ENCODE results near the gene HTR7. TPM values are rescaled to one million over a fixed set of nuclear protein-coding genes. Genes with fewer than 3 reads are reported as not detected.

HTR7 gene
- total RNA-seq, 2 donors from 2014 or later, result 0.62 TPM; not detected in 1

- Mint-ChIP-seq H3K4me3 (no peak overlapping the region), H3K36me3 (no peaks in the 10 kb centered on the region), H3K4me1 (ENCODE audit: low read depth in 2 of 2) (no peaks in the 10 kb centered on the region), H3K27ac (no peak overlapping the region), H3K9me3 (no peaks in the 10 kb centered on the region), H3K27me3 (peaks cover 0 to 3% of the 10 kb centered on the region in 2 donors)
- no peak for ATAC-seq
- no peak for DNase-seq (ENCODE audit: low spot score)
Observed at GRCh38 chr10:90732581-90732980, 125.3 kb downstream of the HTR7 start.

GRCh38 chr10:90723416-90724068, 134.3 kb downstream of the HTR7 start:
- H3K4me1 Mint-ChIP-seq (ENCODE audit: low read depth in 2 of 2), result peaks cover 0 to 2% of the 10 kb centered on the region in 2 donors
- H3K27ac Mint-ChIP-seq, result no peak overlapping the region
- no peak for DNase-seq (ENCODE audit: low spot score)
- ATAC-seq, result no peak
- no peaks in the 10 kb centered on the region for H3K36me3 Mint-ChIP-seq
- H3K4me3 Mint-ChIP-seq, result no peak overlapping the region
- H3K27me3 Mint-ChIP-seq, result peaks cover 0 to 2% of the 10 kb centered on the region in 2 donors
- no peaks in the 10 kb centered on the region for H3K9me3 Mint-ChIP-seq

GRCh38 chr10:90722832-90723231, 135.0 kb downstream of the HTR7 start:
- Mint-ChIP-seq H3K27me3 (peaks cover 0 to 2% of the 10 kb centered on the region in 2 donors), H3K4me1 (ENCODE audit: low read depth in 2 of 2) (peaks cover 0 to 2% of the 10 kb centered on the region in 2 donors), H3K9me3 (no peaks in the 10 kb centered on the region), H3K4me3 (no peak overlapping the region), H3K27ac (no peak overlapping the region), H3K36me3 (no peaks in the 10 kb centered on the region)
- DNase-seq (ENCODE audit: low spot score) (no peak), ATAC-seq (no peak)

GRCh38 chr10:90718182-90718581, 139.7 kb downstream of the HTR7 start:
- Mint-ChIP-seq H3K4me3 (no peak overlapping the region), H3K27ac (no peak overlapping the region), H3K4me1 (ENCODE audit: low read depth in 2 of 2) (no peaks in the 10 kb centered on the region), H3K9me3 (no peaks in the 10 kb centered on the region), H3K36me3 (no peaks in the 10 kb centered on the region), H3K27me3 (no peaks in the 10 kb centered on the region)
- no peak for DNase-seq (ENCODE audit: low spot score)
- ATAC-seq, result no peak

GRCh38 chr10:90712529-90712928, 145.3 kb downstream of the HTR7 start:
- Mint-ChIP-seq H3K36me3 (no peaks in the 10 kb centered on the region), H3K27me3 (no peaks in the 10 kb centered on the region), H3K4me1 (ENCODE audit: low read depth in 2 of 2) (no peaks in the 10 kb centered on the region), H3K27ac (no peak overlapping the region), H3K9me3 (no peaks in the 10 kb centered on the region), H3K4me3 (no peak overlapping the region)
- DNase-seq (ENCODE audit: low spot score) (no peak), ATAC-seq (no peak)

GRCh38 chr10:90709727-90710126, 148.1 kb downstream of the HTR7 start:
- Mint-ChIP-seq H3K36me3 (no peaks in the 10 kb centered on the region), H3K9me3 (no peaks in the 10 kb centered on the region), H3K4me1 (ENCODE audit: low read depth in 2 of 2) (no peaks in the 10 kb centered on the region), H3K27ac (no peak overlapping the region), H3K27me3 (no peaks in the 10 kb centered on the region), H3K4me3 (no peak overlapping the region)
- ATAC-seq (no peak), DNase-seq (ENCODE audit: low spot score) (no peak)

- Mint-ChIP-seq H3K27ac (no peak overlapping the region), H3K36me3 (no peaks in the 10 kb centered on the region), H3K9me3 (no peaks in the 10 kb centered on the region), H3K4me1 (ENCODE audit: low read depth in 2 of 2) (no peaks in the 10 kb centered on the region), H3K27me3 (peaks cover 0 to 3% of the 10 kb centered on the region in 2 donors), H3K4me3 (no peak overlapping the region)
- DNase-seq (ENCODE audit: low spot score) (no peak), ATAC-seq (no peak)
Observed at GRCh38 chr10:90707657-90708056, 150.2 kb downstream of the HTR7 start.

GRCh38 chr10:90701428-90701827, 156.4 kb downstream of the HTR7 start:
- Mint-ChIP-seq H3K36me3 (no peaks in the 10 kb centered on the region), H3K27me3 (peaks cover 0 to 3% of the 10 kb centered on the region in 2 donors)
- ATAC-seq, result no peak

GRCh38 chr10:90695915-90696676, 161.7 kb downstream of the HTR7 start:
- no peak for DNase-seq (ENCODE audit: low spot score)
- Mint-ChIP-seq H3K36me3 (no peaks in the 10 kb centered on the region), H3K27me3 (peaks cover 0 to 4% of the 10 kb centered on the region in 2 donors), H3K4me1 (ENCODE audit: low read depth in 2 of 2) (no peaks in the 10 kb centered on the region), H3K9me3 (peaks cover 14% of the 10 kb centered on the region), H3K27ac (no peak overlapping the region), H3K4me3 (no peak overlapping the region)
- ATAC-seq, result no peak

More at GRCh38 chr10:90701428-90701827, 156.4 kb downstream of the HTR7 start:
- DNase-seq (ENCODE audit: low spot score), result no peak
- Mint-ChIP-seq H3K9me3 (no peaks in the 10 kb centered on the region), H3K4me1 (ENCODE audit: low read depth in 2 of 2) (no peaks in the 10 kb centered on the region), H3K27ac (no peak overlapping the region), H3K4me3 (no peak overlapping the region)

Other genes starting within 250 kb of the HTR7 start
- 10 to 100 TPM; 46.9 to 69.7 TPM for gene RPP30, start 13.9 kb upstream of the HTR7 start, total RNA-seq
- gene ANKRD1, start 63.0 kb upstream of the HTR7 start, total RNA-seq, result not detected